GM21367 (cell line): ENCODE results near the gene ANKS1B.
A peak's percentile ranks its signal among the peaks of the same experiment; 100 is the strongest.
"Not testable (repeated sequence)": the region's sequence is repeated elsewhere in the genome, so short reads cannot be mapped to it uniquely, and the experiment has no call there.

Experiments
- ATAC-seq: cut with Tn5 transposase; IDR thresholded peaks from one replicate; pipeline ENCODE4 v1.9.1; 2021; ENCODE audit not compliant: unreplicated experiment

The ANKS1B gene

GRCh38 chr12:98980508-98980907 is 1004.2 kb downstream of the ANKS1B start:
- ATAC-seq = no peak

DNA sequence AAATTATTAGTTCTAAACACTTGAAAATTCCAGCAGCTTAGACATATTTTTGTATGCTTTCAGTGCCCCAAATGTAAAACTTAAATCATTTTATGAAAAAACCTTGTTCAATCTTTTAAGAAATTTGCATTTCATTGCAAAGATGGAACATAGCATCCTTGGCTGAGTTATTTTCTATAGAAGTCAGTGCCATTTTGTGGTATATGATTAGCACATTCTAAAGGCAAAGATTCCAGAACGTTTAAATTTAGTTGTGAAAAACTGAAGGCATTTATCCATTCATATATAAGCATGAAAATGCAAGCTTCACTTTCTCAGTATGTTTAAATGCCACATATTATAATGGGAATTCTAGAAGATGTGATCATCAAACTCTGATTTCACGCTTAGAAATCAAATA is 1007.5 kb downstream of the ANKS1B start:
- ATAC-seq = no peak

- ATAC-seq = no peak
Measured at GRCh38 chr12:98974767-98975381, 1009.9 kb downstream of the ANKS1B start.

DNA sequence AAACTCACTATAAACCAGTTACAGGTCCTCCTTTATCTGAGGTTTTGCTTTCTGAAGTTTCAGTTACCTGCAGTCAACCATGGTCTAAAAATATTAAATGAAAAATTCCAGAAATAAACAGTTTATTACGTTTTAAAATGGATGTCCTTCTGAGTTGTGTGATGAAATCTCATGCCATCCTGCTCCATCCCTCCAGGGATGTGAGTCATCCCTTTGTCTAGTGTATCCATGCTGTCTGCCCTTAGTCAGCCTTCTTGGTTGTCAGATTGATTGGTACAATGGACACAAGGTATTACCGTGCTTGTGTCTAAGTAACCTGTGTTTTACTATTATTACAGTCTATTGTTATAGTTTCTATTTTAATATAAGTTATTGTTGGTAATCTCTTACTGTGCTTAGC is 1011.3 kb downstream of the ANKS1B start:
- ATAC-seq = no peak

DNA sequence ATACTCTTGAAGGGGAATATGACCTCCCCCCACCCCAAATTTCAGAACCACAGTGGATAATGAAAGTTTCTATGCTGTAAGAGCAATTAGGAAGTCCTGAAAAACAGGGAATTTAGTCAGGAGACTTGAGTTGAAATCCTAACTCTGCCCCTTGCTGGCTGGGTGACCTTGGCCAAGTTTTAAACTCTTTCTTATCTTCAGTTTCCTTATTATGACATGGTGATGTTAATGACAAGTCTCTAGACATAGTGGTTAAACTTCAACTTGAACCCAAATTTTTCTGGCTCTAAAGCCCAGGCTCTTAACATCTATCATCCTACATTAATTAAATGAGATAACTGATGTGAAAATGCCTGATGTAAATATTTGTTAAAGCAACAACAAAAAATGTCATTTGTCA is 1013.8 kb downstream of the ANKS1B start:
- no peak for ATAC-seq

DNA sequence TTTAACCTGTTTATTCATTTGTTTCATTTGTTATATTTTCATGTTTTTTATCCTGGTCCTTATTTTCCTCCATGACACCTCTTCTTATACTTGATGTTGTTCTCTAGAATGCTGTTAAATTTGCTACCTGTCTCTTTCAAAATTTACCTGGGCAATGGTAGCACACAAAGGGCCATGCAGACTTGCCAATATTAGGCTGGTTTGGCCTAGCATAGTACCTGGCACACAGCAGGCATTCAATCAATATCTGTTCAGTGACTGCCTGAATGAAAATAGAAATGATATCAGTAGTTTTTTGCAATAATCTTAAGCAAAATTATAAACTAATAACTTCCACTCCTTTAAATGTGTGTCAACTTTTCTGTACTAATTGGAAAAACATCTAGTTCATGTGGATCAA is 1014.5 kb downstream of the ANKS1B start:
- ATAC-seq = no peak

DNA sequence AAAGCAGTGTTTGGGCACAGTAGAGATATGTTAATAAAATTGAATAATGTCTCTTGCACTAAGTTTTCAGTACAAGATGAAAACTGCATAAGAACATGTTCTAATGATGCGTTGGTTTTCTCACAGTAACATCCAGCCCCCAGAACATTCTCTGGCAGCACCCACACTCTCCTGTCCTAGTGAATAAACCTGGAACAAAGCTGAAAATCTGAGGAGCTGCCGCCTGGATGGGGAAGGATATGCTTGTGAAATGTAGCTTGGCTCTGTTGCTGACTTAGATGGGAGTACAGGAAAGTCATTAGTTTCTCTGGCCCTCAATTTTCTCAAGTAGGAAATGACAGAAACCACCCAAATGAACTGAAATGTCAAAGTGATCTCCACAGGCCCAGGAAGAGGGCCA is 1015.8 kb downstream of the ANKS1B start:
- no peak for ATAC-seq

- not testable (repeated sequence) for ATAC-seq
Measured at GRCh38 chr12:98957135-98957534, 1027.6 kb downstream of the ANKS1B start.

DNA sequence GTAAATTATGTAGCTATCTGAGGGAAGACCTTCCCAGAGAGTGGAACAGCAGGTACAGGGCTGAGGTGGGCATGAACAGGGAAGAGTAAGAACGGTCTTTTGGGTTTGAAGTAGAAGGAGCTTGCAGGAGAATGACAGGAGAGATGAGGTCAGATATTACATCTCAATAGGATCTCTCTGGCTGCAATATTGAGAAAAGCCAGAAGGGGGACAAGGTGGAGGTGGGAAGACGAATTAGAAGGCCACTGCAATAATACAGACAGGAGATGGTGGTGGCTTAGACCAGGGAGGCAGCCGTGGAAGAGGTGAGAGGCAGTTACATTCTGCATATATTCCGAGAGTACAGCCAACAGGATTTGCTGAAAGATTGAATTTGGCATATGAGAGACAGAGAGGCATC is 1029.5 kb downstream of the ANKS1B start:
- peak; percentile 87 for ATAC-seq

- no peak for ATAC-seq
Measured at GRCh38 chr12:98954506-98954905, 1030.2 kb downstream of the ANKS1B start.

- no peak for ATAC-seq
Measured at GRCh38 chr12:98951406-98951805, 1033.3 kb downstream of the ANKS1B start.

DNA sequence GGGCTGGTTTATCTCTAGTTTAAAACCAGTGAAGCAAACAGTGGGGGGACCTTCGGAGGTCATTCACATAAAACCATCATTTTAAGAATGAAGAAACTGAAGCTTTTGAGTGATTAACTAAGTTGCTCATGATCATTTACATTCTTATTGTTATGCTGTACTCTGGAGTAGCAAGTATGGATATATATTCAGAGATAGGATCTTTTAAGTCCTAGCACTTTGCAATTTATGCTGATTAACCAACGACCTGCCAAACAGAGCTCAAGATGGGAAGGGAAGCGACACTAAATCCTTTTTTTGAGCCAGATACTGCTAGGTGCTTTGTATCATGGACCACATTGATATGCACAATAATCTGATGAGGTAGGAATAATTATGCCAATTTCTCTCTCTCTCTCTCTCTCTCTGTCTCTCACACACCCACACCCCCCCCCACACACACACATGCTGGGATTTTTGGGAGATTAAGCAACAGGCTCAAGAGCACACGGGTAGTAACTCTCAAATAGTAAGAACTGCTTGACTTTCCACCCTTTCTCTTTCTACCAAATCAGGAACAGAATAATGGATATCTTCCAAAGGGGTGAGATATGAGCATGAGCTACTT is 1036.3 kb downstream of the ANKS1B start:
- no peak for ATAC-seq

DNA sequence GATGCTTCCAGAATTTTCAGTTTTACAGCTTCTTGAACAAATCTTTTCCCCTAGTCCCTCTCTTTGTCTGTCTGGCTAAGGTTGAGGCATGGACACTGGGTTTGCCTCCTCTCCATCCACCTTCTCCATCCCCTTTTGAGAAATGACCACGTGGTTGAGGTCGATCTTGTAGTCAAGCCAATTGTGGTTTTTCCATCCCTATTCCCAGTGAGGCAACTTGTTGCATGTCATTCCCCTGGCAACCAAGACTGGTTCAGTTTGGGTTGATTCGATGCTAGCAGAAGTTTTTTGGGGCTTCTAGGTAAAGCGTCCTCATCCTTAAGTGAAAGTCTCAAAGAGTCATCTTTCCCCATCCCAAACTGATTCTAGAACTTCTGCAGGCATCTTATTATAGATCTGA is 1038.9 kb downstream of the ANKS1B start:
- ATAC-seq = no peak

- no peak for ATAC-seq
Measured at GRCh38 chr12:98939926-98940325, 1044.8 kb downstream of the ANKS1B start.

GRCh38 chr12:98939350-98939749 is 1045.4 kb downstream of the ANKS1B start:
- no peak for ATAC-seq

- ATAC-seq = no peak
Measured at GRCh38 chr12:98935847-98936246, 1048.9 kb downstream of the ANKS1B start.

- no peak for ATAC-seq
Measured at GRCh38 chr12:98922871-98923270, 1061.9 kb downstream of the ANKS1B start.

DNA sequence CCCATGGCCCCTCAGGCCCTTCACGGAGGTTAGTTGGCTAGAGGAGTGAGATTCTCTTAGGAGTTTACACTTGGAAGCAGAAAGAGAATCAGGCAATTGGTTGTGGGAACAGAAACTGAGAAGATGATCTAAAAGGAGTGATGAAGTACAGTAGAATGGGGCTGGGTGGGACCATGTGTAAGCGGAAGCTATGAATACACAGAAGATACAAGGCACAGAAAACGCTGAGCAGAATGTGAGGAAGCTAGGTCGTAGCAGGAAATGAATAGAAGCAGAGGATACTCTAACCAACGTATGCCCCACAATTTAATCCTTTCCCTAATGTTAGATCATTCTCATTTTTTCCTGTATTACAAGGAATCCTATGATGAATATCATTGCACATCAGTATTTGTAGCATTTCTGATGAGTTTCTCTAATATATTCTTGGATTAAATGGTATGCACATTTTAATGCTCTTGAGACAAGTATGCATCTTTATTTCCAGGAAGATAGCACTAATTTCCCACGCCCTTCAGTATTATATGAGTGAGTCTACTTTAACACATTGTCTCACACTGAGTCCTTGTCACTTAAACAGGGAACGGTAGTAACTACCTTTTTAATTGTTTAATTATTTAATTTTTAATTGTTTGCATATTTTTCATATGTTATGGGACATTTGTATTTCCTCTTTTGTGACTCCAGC is 1066.4 kb downstream of the ANKS1B start:
- ATAC-seq = no peak

- no peak for ATAC-seq
Measured at GRCh38 chr12:98916106-98916505, 1068.6 kb downstream of the ANKS1B start.

DNA sequence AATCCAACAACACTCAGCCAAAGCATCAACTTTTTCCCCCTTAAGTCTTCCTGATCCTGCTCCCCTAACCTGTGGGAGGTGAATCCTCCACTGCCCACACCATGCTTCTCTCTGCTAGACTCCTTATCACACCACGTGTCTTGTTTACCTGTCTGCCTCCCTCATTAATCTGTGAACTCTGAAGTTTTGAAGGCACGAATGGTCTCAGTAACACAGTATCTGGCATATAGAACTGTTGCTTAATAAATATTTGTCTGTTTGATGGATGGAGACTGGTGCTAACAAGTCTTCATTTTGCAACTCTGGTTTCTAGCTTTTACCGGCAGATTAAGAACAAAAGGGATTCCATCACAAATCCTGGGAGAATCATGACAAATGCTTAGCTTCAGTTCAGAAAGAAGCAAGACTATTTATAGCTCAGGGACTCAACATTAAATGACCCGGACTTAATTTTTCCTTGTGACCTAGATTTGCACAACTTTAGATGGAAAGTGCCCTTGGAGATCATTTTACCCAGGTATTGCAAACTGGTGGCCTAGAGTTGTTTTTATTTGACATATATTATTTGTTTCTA is 1072.2 kb downstream of the ANKS1B start:
- no peak for ATAC-seq

- no peak for ATAC-seq
Measured at GRCh38 chr12:98911396-98911795, 1073.3 kb downstream of the ANKS1B start.

GRCh38 chr12:98909746-98910145 is 1075.0 kb downstream of the ANKS1B start:
- no peak for ATAC-seq
